Uterus (tissue), 4 donors: ENCODE results near the gene TMEM212. TPM values are rescaled to one million over a fixed set of nuclear protein-coding genes. Genes with fewer than 3 reads are reported as not detected.

Experiments
- DNase-seq, 2 donors: peaks; one replicate each; pipeline ENCODE4 v3.0.0-alpha.2; 2019 to 2020
- H3K27ac ChIP-seq, 2 donors: fragments of 200-600 bp; sonication (generic); 1 replicate in 1 of 2; 2 replicates in 1 of 2; pipeline ENCODE4 v1.5.1; 2016 to 2018
- H3K27me3 ChIP-seq, 2 donors: fragments of 200-600 bp; sonication (generic); one replicate each; pipeline ENCODE4 v1.5.1; 2018 to 2019; ENCODE audit warnings: control low read depth in 1 of 2
- H3K36me3 ChIP-seq, 2 donors: fragments of 200-600 bp; sonication (generic); one replicate each; pipeline ENCODE4 v1.5.1; 2019; ENCODE audit warnings: control low read depth in 1 of 2
- H3K4me1 ChIP-seq, 2 donors: fragments of 200-600 bp; sonication (generic); one replicate each; pipeline ENCODE4 v1.5.1; 2018 to 2019; ENCODE audit warnings: control low read depth in 1 of 2
- H3K4me3 ChIP-seq, 2 donors: fragments of 200-600 bp; sonication (generic); 1 replicate in 1 of 2; 2 replicates in 1 of 2; pipeline ENCODE4 v1.5.1; 2018 to 2019; ENCODE audit warnings: mild to moderate bottlenecking in 1 of 2
- H3K9me3 ChIP-seq, 2 donors: fragments of 200-600 bp; sonication (generic); one replicate each; pipeline ENCODE4 v1.5.1; 2019; ENCODE audit warnings: control low read depth in 1 of 2
- POLR2A ChIP-seq, 2 donors: fragments of 450-650 bp; IDR thresholded peaks; one replicate each; pipeline ENCODE4 v1.6.1; 2016; ENCODE audit warnings: antibody characterized with exemption in 2 of 2, mild to moderate bottlenecking in 1 of 2, moderate library complexity in 1 of 2
- intact Hi-C: fragments of 100-400 bp; cut with DNase I; formaldehyde crosslinking; loops from one replicate; pipeline ENCODE4 v1.15.1; 2023; ENCODE audit warnings: low total_unique reads
- total RNA-seq, 4 donors: library from RNA; depleted of rRNA in 3 of 4; stranded (reverse); fragments of >200 nt in 3 of 4; gene quantifications; one replicate each; pipeline versions ENCODE4 v1.1.0 to v1.2.4, GENCODE V29; 2014 to 2023
- TF ChIP-seq, protein P1 (sequence below), 4 experiments: fragments of 200-600 bp in 2 of 4; fragments of 450-650 bp in 2 of 4; sonication (generic) in 2 of 4; IDR thresholded peaks; one replicate each; pipeline ENCODE4 v1.5.1; 2016 to 2019; ENCODE audit warnings: antibody characterized with exemption in 4 of 4, mild to moderate bottlenecking in 2 of 4, moderate library complexity in 1 of 4
- donor health status: DM: yes; HTN: yes; CAD: no.

Gene TMEM212
- total RNA-seq, 4 donors from 2014 or later: 1.2 TPM; not detected in 3

DNA sequence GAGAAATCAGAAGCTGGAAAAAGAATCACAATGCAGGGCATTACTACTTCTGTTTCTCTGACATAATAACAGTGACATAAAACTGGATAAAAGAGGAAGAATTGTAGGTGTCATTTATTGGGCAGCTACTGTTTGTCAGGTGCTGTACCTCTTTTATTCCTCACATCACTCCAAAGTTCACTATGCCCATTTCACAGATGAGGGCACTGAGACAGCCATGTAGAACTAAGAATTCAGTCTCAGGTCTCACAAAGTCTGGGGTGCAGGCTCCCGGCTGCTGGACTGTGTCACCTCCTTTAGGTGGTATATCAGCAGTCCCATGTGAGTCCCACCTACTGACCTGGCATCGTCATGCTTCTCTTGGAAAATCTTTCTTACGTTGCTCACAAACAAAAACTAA is 20.8 kb downstream of the TMEM212 start:
- Histone ChIP-seq H3K36me3 (no peaks in the 10 kb centered on the region), H3K4me3 (no peak overlapping the region), H3K9me3 (no peaks in the 10 kb centered on the region), H3K27ac (peak overlapping the region; percentile 43 to 61), H3K4me1 (no peaks in the 10 kb centered on the region), H3K27me3 (no peaks in the 10 kb centered on the region)
- TF ChIP-seq, protein P1, sequence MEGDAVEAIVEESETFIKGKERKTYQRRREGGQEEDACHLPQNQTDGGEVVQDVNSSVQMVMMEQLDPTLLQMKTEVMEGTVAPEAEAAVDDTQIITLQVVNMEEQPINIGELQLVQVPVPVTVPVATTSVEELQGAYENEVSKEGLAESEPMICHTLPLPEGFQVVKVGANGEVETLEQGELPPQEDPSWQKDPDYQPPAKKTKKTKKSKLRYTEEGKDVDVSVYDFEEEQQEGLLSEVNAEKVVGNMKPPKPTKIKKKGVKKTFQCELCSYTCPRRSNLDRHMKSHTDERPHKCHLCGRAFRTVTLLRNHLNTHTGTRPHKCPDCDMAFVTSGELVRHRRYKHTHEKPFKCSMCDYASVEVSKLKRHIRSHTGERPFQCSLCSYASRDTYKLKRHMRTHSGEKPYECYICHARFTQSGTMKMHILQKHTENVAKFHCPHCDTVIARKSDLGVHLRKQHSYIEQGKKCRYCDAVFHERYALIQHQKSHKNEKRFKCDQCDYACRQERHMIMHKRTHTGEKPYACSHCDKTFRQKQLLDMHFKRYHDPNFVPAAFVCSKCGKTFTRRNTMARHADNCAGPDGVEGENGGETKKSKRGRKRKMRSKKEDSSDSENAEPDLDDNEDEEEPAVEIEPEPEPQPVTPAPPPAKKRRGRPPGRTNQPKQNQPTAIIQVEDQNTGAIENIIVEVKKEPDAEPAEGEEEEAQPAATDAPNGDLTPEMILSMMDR (IDR thresholded peaks at IDR 0.05): no peak
- no peak for TF ChIP-seq POLR2A (IDR thresholded peaks at IDR 0.05)
- no peak for DNase-seq
- intact Hi-C loops: no loop called here

DNA sequence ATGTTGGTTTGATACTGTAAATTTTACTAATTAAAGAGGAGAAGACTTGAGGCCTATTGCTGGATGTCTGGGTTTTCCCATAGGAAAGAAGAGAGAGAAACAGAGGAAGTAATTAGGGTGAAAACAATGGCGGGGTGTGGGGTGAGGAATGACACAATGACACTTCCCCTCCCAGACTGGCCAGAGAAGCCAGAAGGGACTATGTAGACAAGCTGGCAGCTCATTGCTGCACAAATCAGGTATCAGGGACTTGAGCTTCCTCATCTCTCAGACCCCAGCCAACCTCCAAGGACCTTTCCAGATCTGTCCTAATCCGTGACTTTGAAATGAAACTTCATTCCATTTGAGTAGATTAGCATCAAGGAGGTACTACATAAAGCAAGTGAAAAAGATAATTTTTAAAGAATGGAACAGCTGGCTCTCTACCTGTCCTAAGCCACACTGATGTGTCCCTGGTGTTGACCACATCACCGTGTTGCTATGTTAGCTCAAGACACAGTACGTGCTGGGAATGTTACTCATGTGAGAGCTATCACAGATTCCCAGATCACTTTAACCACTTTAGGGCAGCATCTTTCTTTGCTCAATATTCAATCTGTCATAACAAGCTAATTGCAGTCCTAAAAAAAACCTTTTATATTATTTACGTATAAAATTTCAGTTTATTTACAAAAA is 22.2 kb downstream of the TMEM212 start:
- H3K4me1 ChIP-seq: no peaks in the 10 kb centered on the region
- TF ChIP-seq, protein P1 (IDR thresholded peaks at IDR 0.05): no peak
- no peak for TF ChIP-seq POLR2A (IDR thresholded peaks at IDR 0.05)
- H3K27ac ChIP-seq: no peak overlapping the region
- no peak for DNase-seq
- no peaks in the 10 kb centered on the region for H3K27me3 ChIP-seq
- intact Hi-C loops: no loop called here
- H3K4me3 ChIP-seq: no peak overlapping the region
- no peaks in the 10 kb centered on the region for H3K9me3 ChIP-seq
- no peaks in the 10 kb centered on the region for H3K36me3 ChIP-seq

DNA sequence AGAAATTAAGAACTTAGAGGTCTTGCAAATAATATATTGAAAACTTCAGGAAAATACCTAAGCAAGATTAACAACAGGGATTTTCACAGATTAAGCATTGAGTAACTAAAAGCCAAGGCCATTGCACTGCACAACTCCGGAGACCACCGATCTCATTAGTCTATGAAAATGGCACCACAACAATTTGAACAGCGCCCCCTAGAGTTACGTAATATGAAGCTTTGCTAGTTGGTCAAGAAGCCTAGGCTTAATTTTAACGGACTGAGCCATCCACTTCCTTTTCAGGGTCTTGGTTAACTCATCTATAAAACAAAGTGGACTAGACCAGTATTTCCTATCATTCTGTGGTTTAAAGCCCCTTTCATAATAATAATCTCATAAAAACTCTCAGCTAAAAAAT is 24.8 kb downstream of the TMEM212 start:
- Histone ChIP-seq H3K27ac (no peak overlapping the region), H3K36me3 (no peaks in the 10 kb centered on the region), H3K4me3 (no peak overlapping the region), H3K9me3 (no peaks in the 10 kb centered on the region), H3K4me1 (no peaks in the 10 kb centered on the region), H3K27me3 (no peaks in the 10 kb centered on the region)
- no peak for DNase-seq
- intact Hi-C loops: no loop called here
- TF ChIP-seq, protein P1 (IDR thresholded peaks at IDR 0.05): no peak
- no peak for TF ChIP-seq POLR2A (IDR thresholded peaks at IDR 0.05)

DNA sequence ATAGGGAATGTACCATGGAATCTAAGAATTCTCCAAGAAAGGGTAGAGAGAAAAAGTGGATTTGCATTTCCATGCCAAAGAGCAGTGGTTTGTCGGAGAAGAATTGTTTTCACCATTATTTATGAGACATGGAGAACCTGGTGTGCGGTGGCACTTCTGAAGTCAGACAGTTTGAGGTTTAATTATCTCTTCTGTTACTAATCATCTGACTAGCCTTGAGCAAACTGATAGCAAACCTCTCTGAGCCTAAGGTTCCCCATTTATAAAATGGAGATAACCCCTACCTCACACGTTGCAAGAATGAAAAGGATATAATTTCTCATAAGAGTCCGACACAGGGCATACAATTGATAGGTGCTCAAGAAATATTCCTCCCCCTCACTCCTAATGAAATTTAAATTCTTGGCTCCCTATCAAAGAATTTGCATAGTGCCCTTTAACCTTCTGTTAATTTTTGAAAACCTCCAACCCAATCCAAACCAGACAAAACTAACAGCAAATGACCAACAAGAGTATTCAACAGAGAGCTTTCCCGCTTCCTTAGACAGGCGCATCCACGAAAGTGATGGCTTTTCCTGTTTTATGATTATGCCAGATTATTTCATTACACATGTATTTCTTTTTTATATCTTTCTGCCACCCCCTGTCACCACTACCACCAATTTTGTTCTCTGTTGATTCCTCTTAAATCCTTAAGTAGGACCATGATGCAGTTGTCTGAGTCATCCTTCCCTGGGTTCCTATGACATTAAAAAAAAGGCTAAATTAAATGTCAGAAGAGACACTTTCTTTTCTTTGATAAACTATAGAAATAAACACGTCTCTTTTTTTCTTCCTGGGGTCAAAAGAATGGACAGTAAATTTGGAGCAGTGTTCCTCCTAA is 28.5 kb downstream of the TMEM212 start:
- Histone ChIP-seq H3K27ac (peak overlapping the region in 1 of 2 donors; percentile 23), H3K27me3 (no peaks in the 10 kb centered on the region), H3K4me3 (no peak overlapping the region), H3K9me3 (no peaks in the 10 kb centered on the region), H3K36me3 (no peaks in the 10 kb centered on the region), H3K4me1 (peaks cover 0 to 4% of the 10 kb centered on the region in 2 donors)
- DNase-seq: no peak
- TF ChIP-seq POLR2A (IDR thresholded peaks at IDR 0.05): no peak
- TF ChIP-seq, protein P1 (IDR thresholded peaks at IDR 0.05): no peak
- intact Hi-C loops: no loop called here

DNA sequence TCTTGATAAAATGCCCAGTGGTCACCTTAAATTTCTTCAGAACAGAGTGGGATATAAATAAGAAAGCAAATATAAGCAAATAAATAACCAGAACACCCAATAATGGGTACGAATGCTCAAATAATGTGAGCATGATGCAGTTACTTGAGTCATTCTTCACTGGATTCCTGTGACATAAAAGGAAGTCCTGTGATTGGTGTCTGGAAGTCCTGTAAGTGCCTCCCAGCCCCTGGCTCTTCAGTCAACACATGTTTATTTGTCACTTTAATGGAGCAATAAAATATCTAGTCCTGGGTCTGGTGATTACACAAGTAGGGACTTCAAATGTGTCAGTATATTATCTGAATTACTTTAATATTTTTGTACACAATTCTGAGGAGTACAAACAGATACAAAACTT is 30.4 kb downstream of the TMEM212 start:
- peaks cover 3 to 10% of the 10 kb centered on the region in 2 donors for H3K4me1 ChIP-seq
- no peak for TF ChIP-seq POLR2A (IDR thresholded peaks at IDR 0.05)
- TF ChIP-seq, protein P1 (IDR thresholded peaks at IDR 0.05): no peak
- intact Hi-C loops: no loop called here
- no peaks in the 10 kb centered on the region for H3K36me3 ChIP-seq
- no peak for DNase-seq
- no peaks in the 10 kb centered on the region for H3K27me3 ChIP-seq
- H3K4me3 ChIP-seq: no peak overlapping the region
- no peaks in the 10 kb centered on the region for H3K9me3 ChIP-seq
- H3K27ac ChIP-seq: peak overlapping the region; percentile 80 to 81
